ENCODE results near the gene SCARB1. TPM values are rescaled to one million over a fixed set of nuclear protein-coding genes. Genes with fewer than 3 reads are reported as not detected.

SCARB1 gene
- total and polyA plus RNA-seq, 2 of the 13 experiments (the other 11 are each of a cell fraction or from before 2014, with no cell fraction given), result 63.4 to 160 TPM

DNA sequence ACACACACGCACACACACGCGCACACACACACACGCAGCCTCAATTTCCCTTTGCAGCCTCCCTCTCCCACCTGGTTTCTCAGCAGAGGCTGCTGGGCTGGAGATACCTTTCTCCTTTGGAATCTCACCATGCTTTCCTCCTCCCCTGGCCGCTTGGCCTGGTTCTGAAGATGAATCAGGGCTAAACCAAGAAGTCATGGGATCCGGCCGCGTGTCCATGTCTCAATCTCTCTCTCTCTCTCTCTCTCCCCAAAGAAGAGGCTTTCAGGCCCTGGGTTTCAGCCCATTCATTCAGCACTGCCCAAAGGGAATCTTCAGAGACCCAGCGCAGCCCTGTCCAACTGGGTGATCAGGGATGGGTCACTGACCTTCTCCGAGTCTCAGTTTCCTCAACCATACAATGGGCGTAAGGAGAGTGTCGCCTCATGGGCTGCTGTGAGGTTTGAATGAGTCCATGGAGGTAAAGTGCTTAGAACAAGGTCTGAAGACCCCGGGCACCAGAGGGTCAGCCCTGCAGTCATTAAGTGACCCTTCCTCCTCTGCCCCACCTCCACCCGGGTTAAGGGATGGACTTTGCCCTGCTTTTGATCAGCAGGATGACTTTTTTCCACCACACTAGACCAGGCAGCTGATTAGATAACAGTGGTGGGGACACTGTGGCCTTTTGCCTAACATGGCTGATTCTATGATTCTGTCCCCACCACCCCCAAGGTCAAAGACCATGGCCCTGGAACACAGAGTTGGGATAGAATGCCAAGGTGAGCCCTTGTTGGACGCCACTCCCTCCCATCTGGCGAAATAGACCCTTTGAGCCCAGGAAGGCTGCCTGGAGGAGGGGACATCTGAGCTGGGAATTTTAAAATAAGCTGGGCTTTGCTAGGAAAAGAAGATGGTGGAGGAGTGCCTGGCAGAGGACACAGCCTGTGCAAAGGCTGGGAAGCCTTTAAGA, 42.1 kb downstream of the SCARB1 start:
- peak overlapping the region; percentile 43 for H3K4me2 ChIP-seq (ENCODE audit: low read depth, low read length)
- no peaks in the 10 kb centered on the region for H4K20me1 ChIP-seq (ENCODE audit: insufficient read depth, low read length)
- peaks cover 71% of the 10 kb centered on the region for H3K4me1 ChIP-seq (ENCODE audit: insufficient read depth, low read length)
- peaks cover 75% of the 10 kb centered on the region for H3K79me2 ChIP-seq (ENCODE audit: insufficient read depth, low read length)
- H3K4me3 ChIP-seq (replicated peaks in 1 of 3; ENCODE audit: insufficient read depth in 1 of 3, low read depth in 2 of 3, low read length in 3 of 3), result no peak overlapping the region
- intact Hi-C loops (cut with micrococcal nuclease; ENCODE audit: unreplicated experiment) (loop anchor here (1.0 to 5.0 kb wide), 4 partner anchors 8 to 86 kb away; partner anchors contain the start of gene SCARB1), in situ Hi-C loops (cut with HindIII; ENCODE audit: extremely low pct_ligation_motif_present, low pct_unique_long_range_greater_than_20kb) (no loop called here)
- no peaks in the 10 kb centered on the region for H3K27me3 ChIP-seq (ENCODE audit: control insufficient read depth in 1 of 2, insufficient read depth in 2 of 2, low read length in 2 of 2)
- BruUV-seq (replicated peaks), result no TSS peak
- peak; percentile 99 for FAIRE-seq
- peaks cover 5 to 30% of the 10 kb centered on the region in 2 experiments; a peak in 4 of 5 replicates for H3K36me3 ChIP-seq (replicated peaks in 1 of 2; ENCODE audit: control insufficient read depth in 1 of 2, insufficient read depth in 2 of 2, low read length in 2 of 2)
- peak; percentile 96 for DNase-seq (ENCODE audit: low spot score)
- no peaks in the 10 kb centered on the region for H3K9me3 ChIP-seq (ENCODE audit: low read length)
- POLR2A ChIA-PET, result interaction anchor here (0.8 to 1.2 kb wide), 5 partner anchors 17 to 96 kb away, joined by 3 to 4 read pairs (median 3); no protein-coding TSS in a partner anchor
- 64% methylated on average over 16 of the region's 16 CpGs for WGBS (ENCODE audit: low lambda C conversion rate)
- H2AFZ ChIP-seq (ENCODE audit: low read length), result no peak overlapping the region
- peak overlapping the region; percentile 72 for H3K27ac ChIP-seq (ENCODE audit: extremely low read length, insufficient read depth, low read length)
- H3K9ac ChIP-seq (ENCODE audit: insufficient read depth, low read depth, low read length), result peak overlapping the region; percentile 29
- CTCF ChIA-PET (ENCODE audit: low intra/inter-chr PET ratio, low total read pairs), result no interaction called here
- peak; percentile 85 for ATAC-seq
- TF ChIP-seq ZNF75D (CRISPR knock-in tag; IDR thresholded peaks at IDR 0.05; ENCODE audit: borderline replicate concordance) (no peak), SRSF1 (optimal IDR thresholded peaks at IDR 0.05; ENCODE audit: low read depth, low read length) (no peak), HCFC1 (IDR thresholded peaks at IDR 0.05; ENCODE audit: low read depth, low read length) (no peak), HIVEP1 (CRISPR knock-in tag; IDR thresholded peaks at IDR 0.05) (no peak), THAP8 (CRISPR knock-in tag; IDR thresholded peaks at IDR 0.05; ENCODE audit: borderline replicate concordance) (no peak; the same call in 1 of the 2 replicates), MIXL1 (CRISPR knock-in tag; IDR thresholded peaks at IDR 0.05) (peak; percentile 98), ZNF501 (CRISPR knock-in tag; IDR thresholded peaks at IDR 0.05) (peak; percentile 90), KDM1A (CRISPR knock-in tag; IDR thresholded peaks at IDR 0.05) (peak; percentile 65), ZNF260 (CRISPR knock-in tag; IDR thresholded peaks at IDR 0.05; ENCODE audit: borderline replicate concordance, low read depth) (no peak), NFKB2 (CRISPR knock-in tag; IDR thresholded peaks at IDR 0.05; ENCODE audit: borderline replicate concordance) (no peak), ZSCAN29 (CRISPR knock-in tag; conservative IDR thresholded peaks at IDR 0.05) (peak; percentile 69; the same call in 1 of the 2 replicates)
- TF ChIP-seq, protein P1, sequence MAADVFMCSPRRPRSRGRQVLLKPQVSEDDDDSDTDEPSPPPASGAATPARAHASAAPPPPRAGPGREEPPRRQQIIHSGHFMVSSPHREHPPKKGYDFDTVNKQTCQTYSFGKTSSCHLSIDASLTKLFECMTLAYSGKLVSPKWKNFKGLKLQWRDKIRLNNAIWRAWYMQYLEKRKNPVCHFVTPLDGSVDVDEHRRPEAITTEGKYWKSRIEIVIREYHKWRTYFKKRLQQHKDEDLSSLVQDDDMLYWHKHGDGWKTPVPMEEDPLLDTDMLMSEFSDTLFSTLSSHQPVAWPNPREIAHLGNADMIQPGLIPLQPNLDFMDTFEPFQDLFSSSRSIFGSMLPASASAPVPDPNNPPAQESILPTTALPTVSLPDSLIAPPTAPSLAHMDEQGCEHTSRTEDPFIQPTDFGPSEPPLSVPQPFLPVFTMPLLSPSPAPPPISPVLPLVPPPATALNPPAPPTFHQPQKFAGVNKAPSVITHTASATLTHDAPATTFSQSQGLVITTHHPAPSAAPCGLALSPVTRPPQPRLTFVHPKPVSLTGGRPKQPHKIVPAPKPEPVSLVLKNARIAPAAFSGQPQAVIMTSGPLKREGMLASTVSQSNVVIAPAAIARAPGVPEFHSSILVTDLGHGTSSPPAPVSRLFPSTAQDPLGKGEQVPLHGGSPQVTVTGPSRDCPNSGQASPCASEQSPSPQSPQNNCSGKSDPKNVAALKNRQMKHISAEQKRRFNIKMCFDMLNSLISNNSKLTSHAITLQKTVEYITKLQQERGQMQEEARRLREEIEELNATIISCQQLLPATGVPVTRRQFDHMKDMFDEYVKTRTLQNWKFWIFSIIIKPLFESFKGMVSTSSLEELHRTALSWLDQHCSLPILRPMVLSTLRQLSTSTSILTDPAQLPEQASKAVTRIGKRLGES (CRISPR knock-in tag; IDR thresholded peaks at IDR 0.05; ENCODE audit: borderline replicate concordance), result no peak
- TF ChIP-seq, protein P2, sequence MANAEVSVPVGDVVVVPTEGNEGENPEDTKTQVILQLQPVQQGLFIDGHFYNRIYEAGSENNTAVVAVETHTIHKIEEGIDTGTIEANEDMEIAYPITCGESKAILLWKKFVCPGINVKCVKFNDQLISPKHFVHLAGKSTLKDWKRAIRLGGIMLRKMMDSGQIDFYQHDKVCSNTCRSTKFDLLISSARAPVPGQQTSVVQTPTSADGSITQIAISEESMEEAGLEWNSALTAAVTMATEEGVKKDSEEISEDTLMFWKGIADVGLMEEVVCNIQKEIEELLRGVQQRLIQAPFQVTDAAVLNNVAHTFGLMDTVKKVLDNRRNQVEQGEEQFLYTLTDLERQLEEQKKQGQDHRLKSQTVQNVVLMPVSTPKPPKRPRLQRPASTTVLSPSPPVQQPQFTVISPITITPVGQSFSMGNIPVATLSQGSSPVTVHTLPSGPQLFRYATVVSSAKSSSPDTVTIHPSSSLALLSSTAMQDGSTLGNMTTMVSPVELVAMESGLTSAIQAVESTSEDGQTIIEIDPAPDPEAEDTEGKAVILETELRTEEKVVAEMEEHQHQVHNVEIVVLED (CRISPR knock-in tag; IDR thresholded peaks at IDR 0.05; ENCODE audit: borderline replicate concordance), result peak; percentile 45; the same call in 1 of the 2 replicates
- TF ChIP-seq, protein P3, sequence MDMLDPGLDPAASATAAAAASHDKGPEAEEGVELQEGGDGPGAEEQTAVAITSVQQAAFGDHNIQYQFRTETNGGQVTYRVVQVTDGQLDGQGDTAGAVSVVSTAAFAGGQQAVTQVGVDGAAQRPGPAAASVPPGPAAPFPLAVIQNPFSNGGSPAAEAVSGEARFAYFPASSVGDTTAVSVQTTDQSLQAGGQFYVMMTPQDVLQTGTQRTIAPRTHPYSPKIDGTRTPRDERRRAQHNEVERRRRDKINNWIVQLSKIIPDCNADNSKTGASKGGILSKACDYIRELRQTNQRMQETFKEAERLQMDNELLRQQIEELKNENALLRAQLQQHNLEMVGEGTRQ (IDR thresholded peaks at IDR 0.05; ENCODE audit: low read depth, low read length), result no peak
- TF ChIP-seq, protein P3 (CRISPR knock-in tag; IDR thresholded peaks at IDR 0.05; ENCODE audit: borderline replicate concordance), result peak; percentile 30; the same call in 1 of the 2 replicates
